GM12878 (cell line): ENCODE results near the gene RILPL2. TPM values are rescaled to one million over a fixed set of nuclear protein-coding genes. Genes with fewer than 3 reads are reported as not detected.

Experiments used
- ATAC-seq: fragments of 200-7000 bp; cut with Tn5 transposase; 3 replicates; pipeline ENCODE4 v1.9.1; 2020; ENCODE audit warnings: mild to moderate bottlenecking, moderate library complexity
- BruUV-seq: library from RNA; stranded (reverse); fragments of 400-500 nt; replicated peaks from 2 replicates; lab custom pipeline; 2021; lab: Mats Ljungman, UMichigan
- CTCF ChIA-PET: fragments of 300-600 bp; sonication (Branson Sonifier 250); formaldehyde crosslinking; extraction: SDS; loops from one replicate; lab custom pipeline; 2021; ENCODE audit warnings: inconsistent platforms; lab: Yijun Ruan, JAX
- POLR2A ChIA-PET: fragments of 350-600 bp; formaldehyde crosslinking; extraction: SDS; loops from one replicate; lab custom pipeline; 2021; ENCODE audit warnings: inconsistent platforms; lab: Charles Lee
- RAD21 ChIA-PET: fragments of 300-600 bp; sonication (Branson Sonifier 250); formaldehyde crosslinking; loops from one replicate; lab custom pipeline; 2023; ENCODE audit warnings: antibody characterized with exemption; ENCODE audit not compliant: unreplicated experiment; lab: Charles Lee
- SMC1A ChIA-PET: fragments of 300-600 bp; sonication (Branson Sonifier 250); formaldehyde crosslinking; loops from one replicate; lab custom pipeline; 2023; ENCODE audit not compliant: unreplicated experiment, uncharacterized antibody; lab: Charles Lee
- DNase-seq: peaks from one replicate; pipeline ENCODE4 v3.0.0-alpha.2; 2011; ENCODE audit warnings: low read depth, low spot score
- FAIRE-seq: peaks from 3 replicates; lab custom pipeline; 2011; peaks lifted over from hg19 to GRCh38; lab: Jason Lieb, UNC
- H2AFZ ChIP-seq: 2 replicates; pipeline ENCODE4 v1.6.0; 2011; ENCODE audit warnings: low read depth, low read length, control low read depth; ENCODE audit not compliant: control insufficient read depth
- H3K27ac ChIP-seq: 2 replicates; pipeline ENCODE4 v1.5.1; 2011; ENCODE audit warnings: control low read depth; ENCODE audit not compliant: control insufficient read depth, insufficient read depth
- H3K27me3 ChIP-seq, 2 experiments: replicated peaks in 1 of 2; 2 replicates each; pipeline versions ENCODE4 v1.6.0 to v1.6.1; 2011; ENCODE audit warnings: low read length in 1 of 2; ENCODE audit not compliant: control insufficient read depth in 2 of 2, insufficient read depth in 2 of 2
- H3K36me3 ChIP-seq, 2 experiments: 2 replicates each; pipeline ENCODE4 v1.5.1; 2011; ENCODE audit warnings: low read length in 1 of 2; ENCODE audit not compliant: control insufficient read depth in 2 of 2, insufficient read depth in 2 of 2
- H3K4me1 ChIP-seq: 2 replicates; pipeline ENCODE4 v1.6.1; 2011; ENCODE audit warnings: mild to moderate bottlenecking, low read length, moderate library complexity, mixed read lengths; ENCODE audit not compliant: control insufficient read depth, insufficient read depth
- H3K4me2 ChIP-seq: 2 replicates; pipeline ENCODE4 v1.6.0; 2011; ENCODE audit warnings: control low read depth; ENCODE audit not compliant: control insufficient read depth, insufficient read depth
- H3K4me3 ChIP-seq: fragments of 200-600 bp; sonication (generic); 2 replicates; pipeline ENCODE4 v1.5.1; 2016
- H3K79me2 ChIP-seq: 2 replicates; pipeline ENCODE4 v1.6.0; 2011; ENCODE audit warnings: low read length; ENCODE audit not compliant: control insufficient read depth, insufficient read depth
- H3K9ac ChIP-seq: 2 replicates; pipeline ENCODE4 v1.8.0; 2011; ENCODE audit warnings: low read length, control low read depth, mixed read lengths; ENCODE audit not compliant: control insufficient read depth, insufficient read depth
- H3K9me3 ChIP-seq: replicated peaks from 3 replicates; pipeline ENCODE4 v1.5.1; 2011; ENCODE audit warnings: mild to moderate bottlenecking, low read length; ENCODE audit not compliant: control insufficient read depth, insufficient read depth
- H4K20me1 ChIP-seq: 2 replicates; pipeline ENCODE4 v1.6.0; 2011; ENCODE audit not compliant: control insufficient read depth, insufficient read depth
- BCL11A ChIP-seq: IDR thresholded peaks from 2 replicates; pipeline ENCODE4 v1.6.1; 2011; ENCODE audit warnings: low read depth, low read length
- CTCF ChIP-seq, 3 experiments: IDR thresholded peaks in 2 of 3; conservative IDR thresholded peaks in 1 of 3; 2 replicates each; pipeline ENCODE4 v1.5.1; 2011; ENCODE audit warnings: low read depth in 3 of 3, low read length in 3 of 3, mild to moderate bottlenecking in 3 of 3, control low read depth in 2 of 3, moderate library complexity in 2 of 3, inconsistent platforms in 1 of 3, mixed read lengths in 1 of 3; ENCODE audit not compliant: control insufficient read depth in 2 of 3, insufficient read depth in 1 of 3; ENCODE audit errors: extremely low read depth in 1 of 3
- RAD21 ChIP-seq: IDR thresholded peaks from 2 replicates; pipeline ENCODE4 v1.6.1; 2011; ENCODE audit warnings: mild to moderate bottlenecking, low read depth, low read length, moderate library complexity; ENCODE audit not compliant: insufficient read depth
- RBBP5 ChIP-seq: fragments of 200-600 bp; sonication (generic); conservative IDR thresholded peaks from 2 replicates; pipeline ENCODE4 v1.6.1; 2016
- STAT3 ChIP-seq: IDR thresholded peaks from 2 replicates; pipeline ENCODE4 v1.6.1; 2011; ENCODE audit warnings: low read depth, low read length, improper control_type of control experiment
- YBX1 ChIP-seq: fragments of 450-650 bp; IDR thresholded peaks from 2 replicates; pipeline ENCODE4 v1.6.1; 2016; ENCODE audit warnings: antibody characterized with exemption
- ZNF592 ChIP-seq: fragments of 450-650 bp; IDR thresholded peaks from 2 replicates; pipeline ENCODE4 v1.6.1; 2017; ENCODE audit warnings: mild to moderate bottlenecking, moderate library complexity
- WGBS: methylation state at CpG from one replicate; pipeline ENCODE4 v1.1.6; 2016; ENCODE audit warnings: low lambda C conversion rate; ENCODE audit not compliant: insufficient replicate concordance, insufficient coverage; ENCODE audit errors: missing lambda C conversion rate; 5-methylcytosine and 5-hydroxymethylcytosine counted together
- in situ Hi-C: fragments of 300-500 bp; cut with MboI; formaldehyde crosslinking; loops from 9 replicates; pipeline ENCODE4 v1.14.3; 2018; ENCODE audit warnings: mixed read lengths
- intact Hi-C: fragments of 100-400 bp; cut with micrococcal nuclease; formaldehyde crosslinking; loops from one replicate; pipeline ENCODE4 v1.14.2; 2022; ENCODE audit not compliant: unreplicated experiment
- polyA plus RNA-seq, 11 experiments: library from polyadenylated mRNA; depleted of rRNA in 4 of 11; unstranded in 6 of 11; stranded (reverse) in 5 of 11; fragments of >200 nt; fragmentation: Nextera tagmentation in 4 of 11; fragmentation: Illumina TruSeq in 1 of 11; extraction: Ambion mirVana in 4 of 11; extraction: Trizol in 1 of 11; gene quantifications; 1 replicate in 1 of 11; 2 replicates in 10 of 11; pipeline versions ENCODE4 v1.2.1 to v1.2.3, GENCODE V29; 2011 to 2016; ENCODE audit warnings: inconsistent platforms in 2 of 11, missing spikeins in 2 of 11, low read depth in 1 of 11
- total RNA-seq, 4 experiments: library from RNA; depleted of rRNA in 3 of 4; stranded (reverse); fragments of >200 nt in 3 of 4; fragmentation: Illumina TruSeq in 1 of 4; extraction: Trizol in 1 of 4; gene quantifications; 2 replicates each; pipeline versions ENCODE4 v1.2.1 to v1.2.3, GENCODE V29; 2013 to 2021
- TF ChIP-seq, protein P1 (sequence below): fragments of 450-650 bp; formaldehyde crosslinking; IDR thresholded peaks from 2 replicates; pipeline ENCODE4 v1.4.0; 2020; ENCODE audit warnings: mild to moderate bottlenecking, moderate library complexity
- TF ChIP-seq, protein P2 (sequence below): fragments of 450-650 bp; formaldehyde crosslinking; IDR thresholded peaks from 2 replicates; pipeline ENCODE4 v1.5.0; 2022; ENCODE audit warnings: mild to moderate bottlenecking, missing genetic modification characterization

Gene RILPL2
- total and polyA plus RNA-seq, 10 of the 15 experiments (the other 5 are each of a cell fraction or from before 2014, with no cell fraction given): 3.5 to 38.5 (median 19.7) TPM

DNA sequence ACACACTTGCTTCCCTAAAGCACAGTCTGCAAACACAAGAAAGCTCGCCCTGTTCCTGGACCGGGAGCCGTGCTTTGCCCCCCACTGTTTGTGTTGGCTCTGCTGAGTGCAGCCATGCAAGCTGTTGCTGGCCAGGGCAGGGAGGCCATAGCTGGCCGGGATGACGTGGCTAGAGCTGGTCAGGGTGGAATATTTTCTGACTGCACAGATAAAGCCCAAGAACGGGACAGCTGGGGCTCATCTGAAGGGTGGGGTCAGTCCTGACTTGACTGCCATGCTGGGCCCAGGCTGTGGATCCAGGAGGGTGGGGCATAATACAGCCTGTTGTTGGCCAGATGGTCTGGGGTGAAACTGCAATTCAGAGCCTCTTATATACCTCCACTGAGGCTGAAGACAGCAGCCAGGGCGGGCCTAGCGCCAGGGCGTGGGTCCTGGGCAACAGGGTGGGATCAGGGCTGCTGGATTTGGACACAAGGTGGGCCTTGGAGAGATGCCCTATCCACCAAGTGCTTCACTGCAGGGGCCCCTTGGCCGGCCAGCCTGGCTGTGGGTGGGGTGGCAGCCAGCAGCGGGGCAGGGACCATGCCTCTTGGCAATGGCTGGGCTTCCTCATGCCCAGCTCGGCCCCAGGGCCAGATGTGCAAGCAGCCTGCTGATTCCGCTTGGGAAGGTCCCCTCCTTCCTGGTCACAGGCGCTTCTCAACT, 37.8 kb downstream of the RILPL2 start:
- Histone ChIP-seq H3K36me3 (peaks cover 30 to 34% of the 10 kb centered on the region in 2 experiments), H2AFZ (no peak overlapping the region), H3K4me3 (no peak overlapping the region), H3K9me3 (no peaks in the 10 kb centered on the region), H3K27me3 (no peaks in the 10 kb centered on the region), H3K9ac (no peak overlapping the region), H4K20me1 (peaks cover 2% of the 10 kb centered on the region; the same call in 1 of the 2 replicates), H3K4me2 (no peak overlapping the region), H3K79me2 (peaks cover 7% of the 10 kb centered on the region), H3K27ac (no peak overlapping the region), H3K4me1 (no peaks in the 10 kb centered on the region)
- SMC1A ChIA-PET: no interaction called here
- DNase-seq (no peak), ATAC-seq (no peak; the same call in 2 of the 3 replicates), FAIRE-seq (no peak)
- POLR2A ChIA-PET: interaction anchor here (1.5 kb wide), 1 partner anchor 15 kb away, joined by 3 read pairs; the partner anchor contains the start of gene KMT5A
- in situ Hi-C loops: no loop called here
- 91% methylated on average over 14 of the region's 14 CpGs for WGBS
- CTCF ChIA-PET: no interaction called here
- BruUV-seq: no TSS peak
- RAD21 ChIA-PET: no interaction called here
- intact Hi-C loops: no loop called here
- TF ChIP-seq ZNF592: no peak
- TF ChIP-seq, protein P1, sequence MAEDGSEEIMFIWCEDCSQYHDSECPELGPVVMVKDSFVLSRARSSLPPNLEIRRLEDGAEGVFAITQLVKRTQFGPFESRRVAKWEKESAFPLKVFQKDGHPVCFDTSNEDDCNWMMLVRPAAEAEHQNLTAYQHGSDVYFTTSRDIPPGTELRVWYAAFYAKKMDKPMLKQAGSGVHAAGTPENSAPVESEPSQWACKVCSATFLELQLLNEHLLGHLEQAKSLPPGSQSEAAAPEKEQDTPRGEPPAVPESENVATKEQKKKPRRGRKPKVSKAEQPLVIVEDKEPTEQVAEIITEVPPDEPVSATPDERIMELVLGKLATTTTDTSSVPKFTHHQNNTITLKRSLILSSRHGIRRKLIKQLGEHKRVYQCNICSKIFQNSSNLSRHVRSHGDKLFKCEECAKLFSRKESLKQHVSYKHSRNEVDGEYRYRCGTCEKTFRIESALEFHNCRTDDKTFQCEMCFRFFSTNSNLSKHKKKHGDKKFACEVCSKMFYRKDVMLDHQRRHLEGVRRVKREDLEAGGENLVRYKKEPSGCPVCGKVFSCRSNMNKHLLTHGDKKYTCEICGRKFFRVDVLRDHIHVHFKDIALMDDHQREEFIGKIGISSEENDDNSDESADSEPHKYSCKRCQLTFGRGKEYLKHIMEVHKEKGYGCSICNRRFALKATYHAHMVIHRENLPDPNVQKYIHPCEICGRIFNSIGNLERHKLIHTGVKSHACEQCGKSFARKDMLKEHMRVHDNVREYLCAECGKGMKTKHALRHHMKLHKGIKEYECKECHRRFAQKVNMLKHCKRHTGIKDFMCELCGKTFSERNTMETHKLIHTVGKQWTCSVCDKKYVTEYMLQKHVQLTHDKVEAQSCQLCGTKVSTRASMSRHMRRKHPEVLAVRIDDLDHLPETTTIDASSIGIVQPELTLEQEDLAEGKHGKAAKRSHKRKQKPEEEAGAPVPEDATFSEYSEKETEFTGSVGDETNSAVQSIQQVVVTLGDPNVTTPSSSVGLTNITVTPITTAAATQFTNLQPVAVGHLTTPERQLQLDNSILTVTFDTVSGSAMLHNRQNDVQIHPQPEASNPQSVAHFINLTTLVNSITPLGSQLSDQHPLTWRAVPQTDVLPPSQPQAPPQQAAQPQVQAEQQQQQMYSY: no peak
- no peak for TF ChIP-seq BCL11A
- TF ChIP-seq YBX1: no peak
- no peak for TF ChIP-seq CTCF (IDR thresholded peaks at IDR 0.05 in 2 of 3, conservative IDR thresholded peaks at IDR 0.05 in 1 of 3; ENCODE audit: control insufficient read depth in 2 of 3, extremely low read depth in 1 of 3, insufficient read depth in 1 of 3, low read depth in 3 of 3, low read length in 3 of 3)
- TF ChIP-seq RAD21: no peak
- TF ChIP-seq, protein P2, sequence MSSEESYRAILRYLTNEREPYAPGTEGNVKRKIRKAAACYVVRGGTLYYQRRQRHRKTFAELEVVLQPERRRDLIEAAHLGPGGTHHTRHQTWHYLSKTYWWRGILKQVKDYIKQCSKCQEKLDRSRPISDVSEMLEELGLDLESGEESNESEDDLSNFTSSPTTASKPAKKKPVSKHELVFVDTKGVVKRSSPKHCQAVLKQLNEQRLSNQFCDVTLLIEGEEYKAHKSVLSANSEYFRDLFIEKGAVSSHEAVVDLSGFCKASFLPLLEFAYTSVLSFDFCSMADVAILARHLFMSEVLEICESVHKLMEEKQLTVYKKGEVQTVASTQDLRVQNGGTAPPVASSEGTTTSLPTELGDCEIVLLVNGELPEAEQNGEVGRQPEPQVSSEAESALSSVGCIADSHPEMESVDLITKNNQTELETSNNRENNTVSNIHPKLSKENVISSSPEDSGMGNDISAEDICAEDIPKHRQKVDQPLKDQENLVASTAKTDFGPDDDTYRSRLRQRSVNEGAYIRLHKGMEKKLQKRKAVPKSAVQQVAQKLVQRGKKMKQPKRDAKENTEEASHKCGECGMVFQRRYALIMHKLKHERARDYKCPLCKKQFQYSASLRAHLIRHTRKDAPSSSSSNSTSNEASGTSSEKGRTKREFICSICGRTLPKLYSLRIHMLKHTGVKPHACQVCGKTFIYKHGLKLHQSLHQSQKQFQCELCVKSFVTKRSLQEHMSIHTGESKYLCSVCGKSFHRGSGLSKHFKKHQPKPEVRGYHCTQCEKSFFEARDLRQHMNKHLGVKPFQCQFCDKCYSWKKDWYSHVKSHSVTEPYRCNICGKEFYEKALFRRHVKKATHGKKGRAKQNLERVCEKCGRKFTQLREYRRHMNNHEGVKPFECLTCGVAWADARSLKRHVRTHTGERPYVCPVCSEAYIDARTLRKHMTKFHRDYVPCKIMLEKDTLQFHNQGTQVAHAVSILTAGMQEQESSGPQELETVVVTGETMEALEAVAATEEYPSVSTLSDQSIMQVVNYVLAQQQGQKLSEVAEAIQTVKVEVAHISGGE (CRISPR knock-in tag): no peak
- TF ChIP-seq STAT3: no peak
- TF ChIP-seq RBBP5: no peak
